ENCODE data around the gene SHROOM2.

Gene SHROOM2

DNA sequence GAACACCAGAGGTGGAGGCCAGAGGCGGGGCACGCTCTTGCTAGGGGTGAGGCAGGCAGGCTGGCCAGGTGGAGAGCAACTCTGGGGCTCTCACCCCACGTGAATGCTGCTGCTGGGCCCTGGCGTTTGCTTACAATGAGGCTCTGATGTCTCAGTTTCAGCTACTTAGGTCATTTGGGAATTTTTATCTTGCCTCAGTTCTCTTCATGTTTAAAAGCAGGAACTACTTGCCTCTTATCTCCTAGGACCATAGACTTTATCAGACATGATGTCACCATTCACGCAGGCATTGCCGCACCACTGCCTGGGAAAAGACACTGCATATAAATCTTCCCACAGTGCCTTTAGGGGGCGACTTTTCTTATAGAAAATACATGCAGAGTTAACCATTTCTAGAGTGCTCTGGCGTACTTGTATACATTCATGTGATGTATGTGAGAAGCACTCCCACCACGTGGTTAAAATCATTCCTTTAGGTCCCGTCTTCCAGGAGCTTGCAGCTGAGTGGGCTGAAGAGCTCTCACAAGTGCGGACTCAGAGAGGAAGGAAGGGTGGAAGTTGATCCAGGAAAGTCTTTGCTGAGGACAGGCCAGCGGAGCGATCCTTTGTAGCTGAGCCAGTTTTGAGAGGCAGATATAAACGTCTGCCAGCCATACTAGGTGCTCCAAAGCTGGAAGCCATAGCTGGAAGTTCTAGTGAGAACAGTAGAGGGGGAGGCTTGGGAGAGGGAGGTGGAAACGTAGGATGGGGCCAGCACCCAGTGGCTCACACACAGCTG lies 96.6 kb downstream of the SHROOM2 start:
- no peak overlapping the region for H3K4me3 ChIP-seq (ENCODE audit: low read depth, low read length)
- DNase-seq (ENCODE audit: low read depth): no peak

- DNase-seq (ENCODE audit: low read depth): no peak
- no peak overlapping the region for H3K4me3 ChIP-seq (ENCODE audit: low read depth, low read length)
These were observed 98.0 kb downstream of the SHROOM2 start for GRCh38 chrX:9884031-9884779.

- no peak overlapping the region for H3K4me3 ChIP-seq (ENCODE audit: low read depth, low read length)
- DNase-seq (ENCODE audit: low read depth): no peak
These were observed 98.9 kb downstream of the SHROOM2 start for GRCh38 chrX:9885150-9885549.

- no peak for DNase-seq (ENCODE audit: low read depth)
- H3K4me3 ChIP-seq (ENCODE audit: low read depth, low read length): no peak overlapping the region
These were observed 101.5 kb downstream of the SHROOM2 start for GRCh38 chrX:9887659-9888297.

DNA sequence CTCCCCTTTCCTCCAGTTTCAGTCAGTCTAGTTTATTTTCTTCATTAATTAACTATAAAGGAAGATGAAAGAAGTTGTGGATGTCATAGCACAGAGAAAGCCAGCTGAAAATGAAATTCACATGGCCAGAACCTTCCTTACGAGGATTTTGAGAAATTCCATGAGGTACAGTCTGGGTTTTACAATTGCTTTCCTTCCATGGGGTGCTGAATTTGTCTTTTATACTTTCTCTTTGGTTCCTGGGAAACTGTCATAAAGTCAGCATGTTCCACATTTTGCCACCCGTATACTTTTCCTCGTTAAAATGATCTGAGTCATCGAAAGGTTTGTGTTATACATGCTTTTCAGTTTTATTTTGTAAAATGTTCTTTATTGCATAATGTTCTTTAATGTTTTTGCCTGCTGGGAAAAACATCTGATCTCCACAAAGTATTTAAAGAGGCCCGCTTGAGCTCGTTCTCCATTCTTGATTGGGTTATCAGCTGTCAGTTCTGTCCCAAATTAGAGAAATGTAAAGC lies 102.8 kb downstream of the SHROOM2 start:
- H3K4me3 ChIP-seq (ENCODE audit: low read depth, low read length): no peak overlapping the region
- no peak for DNase-seq (ENCODE audit: low read depth)

GRCh38 chrX:9890681-9891091 lies 104.5 kb downstream of the SHROOM2 start:
- DNase-seq (ENCODE audit: low read depth): no peak
- H3K4me3 ChIP-seq (ENCODE audit: low read depth, low read length): no peak overlapping the region

GRCh38 chrX:9895225-9895912 lies 109.1 kb downstream of the SHROOM2 start:
- no peak overlapping the region for H3K4me3 ChIP-seq (ENCODE audit: low read depth, low read length)
- no peak for DNase-seq (ENCODE audit: low read depth)

GRCh38 chrX:9897761-9898161 lies 111.5 kb downstream of the SHROOM2 start:
- no peak overlapping the region for H3K4me3 ChIP-seq (ENCODE audit: low read depth, low read length)
- DNase-seq (ENCODE audit: low read depth): peak; percentile 83

- H3K4me3 ChIP-seq (ENCODE audit: low read depth, low read length): no peak overlapping the region
- peak; percentile 62 for DNase-seq (ENCODE audit: low read depth)
These were observed 113.4 kb downstream of the SHROOM2 start for GRCh38 chrX:9899640-9900111.

GRCh38 chrX:9902656-9903055 lies 116.4 kb downstream of the SHROOM2 start:
- no peak for DNase-seq (ENCODE audit: low read depth)
- no peak overlapping the region for H3K4me3 ChIP-seq (ENCODE audit: low read depth, low read length)

- DNase-seq (ENCODE audit: low read depth): no peak
- no peak overlapping the region for H3K4me3 ChIP-seq (ENCODE audit: low read depth, low read length)
These were observed 116.9 kb downstream of the SHROOM2 start for GRCh38 chrX:9903146-9903545.

DNA sequence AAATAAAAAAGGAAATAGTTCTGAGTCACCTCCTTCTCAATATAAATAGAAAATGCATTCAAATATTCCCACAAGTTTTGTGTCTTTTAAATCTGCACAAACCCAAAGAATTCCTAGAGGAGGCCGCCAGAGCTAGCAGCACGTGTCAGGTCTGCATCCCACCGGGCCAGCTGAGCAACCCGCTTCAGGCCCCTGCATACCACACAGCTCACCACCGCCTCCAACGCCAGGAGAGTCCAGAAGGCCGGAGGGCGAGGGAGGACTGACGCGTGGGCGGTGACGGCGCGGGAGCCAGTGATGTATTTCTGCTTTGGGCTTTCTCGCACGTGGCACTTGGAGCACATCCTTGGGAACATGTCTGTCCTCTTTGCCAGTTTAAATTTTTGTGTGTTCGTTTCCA lies 119.1 kb downstream of the SHROOM2 start:
- DNase-seq (ENCODE audit: low read depth): no peak
- no peak overlapping the region for H3K4me3 ChIP-seq (ENCODE audit: low read depth, low read length)

DNA sequence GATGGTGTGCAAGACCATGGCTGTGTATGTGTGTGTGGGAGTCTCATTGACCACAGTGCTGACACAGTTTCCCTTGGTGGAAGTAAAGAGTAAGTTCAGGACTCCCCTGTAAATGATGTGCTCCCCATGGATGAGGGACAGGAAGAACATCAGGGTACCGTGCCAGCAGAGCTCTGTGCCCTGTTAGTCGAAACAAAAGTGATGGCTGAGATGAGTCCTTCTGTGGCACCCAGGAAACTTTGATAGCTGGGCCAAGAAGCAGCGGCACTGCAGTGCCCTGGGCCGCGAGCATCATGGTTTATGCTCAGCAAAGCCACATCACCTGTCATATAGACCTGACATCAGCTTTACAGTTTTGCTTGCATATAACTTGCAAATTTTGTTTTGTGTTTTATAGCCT lies 119.5 kb downstream of the SHROOM2 start:
- DNase-seq (ENCODE audit: low read depth): no peak
- no peak overlapping the region for H3K4me3 ChIP-seq (ENCODE audit: low read depth, low read length)

GRCh38 chrX:9906919-9907318 lies 120.7 kb downstream of the SHROOM2 start:
- no peak overlapping the region for H3K4me3 ChIP-seq (ENCODE audit: low read depth, low read length)
- DNase-seq (ENCODE audit: low read depth): no peak

GRCh38 chrX:9907645-9908387 lies 121.6 kb downstream of the SHROOM2 start:
- H3K4me3 ChIP-seq (ENCODE audit: low read depth, low read length): no peak overlapping the region
- peak; percentile 54 for DNase-seq (ENCODE audit: low read depth)

DNA sequence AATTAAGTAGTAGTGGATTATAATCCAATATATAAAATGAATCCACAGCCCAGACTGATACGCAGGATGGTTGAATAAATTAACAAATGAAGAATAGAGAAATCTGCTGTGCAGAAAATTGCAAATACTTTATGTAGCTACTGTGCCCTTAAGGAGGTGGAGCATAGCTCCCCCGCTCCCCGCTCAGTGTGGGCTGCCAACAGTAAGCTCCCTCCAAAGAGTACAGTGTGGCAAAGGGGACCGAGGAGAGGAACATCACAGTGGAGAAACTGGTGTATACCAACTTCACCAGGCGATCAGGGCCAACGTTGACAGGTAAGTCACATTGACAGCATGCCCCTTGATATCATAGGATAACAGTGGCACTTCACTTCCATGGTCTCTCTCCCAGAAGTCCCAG lies 123.0 kb downstream of the SHROOM2 start:
- H3K4me3 ChIP-seq (ENCODE audit: low read depth, low read length): no peak overlapping the region
- DNase-seq (ENCODE audit: low read depth): no peak

DNA sequence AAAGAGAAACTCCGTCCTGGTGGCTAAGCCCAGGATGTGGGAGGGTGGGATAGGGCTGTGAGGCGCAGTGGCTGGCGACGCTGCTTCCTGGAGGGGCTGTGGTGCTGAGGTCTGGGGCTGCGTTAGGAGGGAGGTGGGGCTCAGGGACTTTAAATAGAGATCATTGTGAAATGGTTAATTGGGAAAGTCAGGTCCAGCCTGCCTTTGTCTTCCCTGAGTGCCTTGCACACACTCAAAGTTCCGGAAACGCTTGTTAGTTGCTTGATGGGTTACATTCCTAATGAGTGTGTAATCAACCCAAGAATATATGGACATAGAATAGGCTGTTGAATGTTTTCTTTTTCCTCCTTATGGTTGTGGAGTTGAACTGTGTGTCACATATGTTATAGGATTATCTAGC lies 125.3 kb downstream of the SHROOM2 start:
- no peak overlapping the region for H3K4me3 ChIP-seq (ENCODE audit: low read depth, low read length)
- DNase-seq (ENCODE audit: low read depth): no peak

DNA sequence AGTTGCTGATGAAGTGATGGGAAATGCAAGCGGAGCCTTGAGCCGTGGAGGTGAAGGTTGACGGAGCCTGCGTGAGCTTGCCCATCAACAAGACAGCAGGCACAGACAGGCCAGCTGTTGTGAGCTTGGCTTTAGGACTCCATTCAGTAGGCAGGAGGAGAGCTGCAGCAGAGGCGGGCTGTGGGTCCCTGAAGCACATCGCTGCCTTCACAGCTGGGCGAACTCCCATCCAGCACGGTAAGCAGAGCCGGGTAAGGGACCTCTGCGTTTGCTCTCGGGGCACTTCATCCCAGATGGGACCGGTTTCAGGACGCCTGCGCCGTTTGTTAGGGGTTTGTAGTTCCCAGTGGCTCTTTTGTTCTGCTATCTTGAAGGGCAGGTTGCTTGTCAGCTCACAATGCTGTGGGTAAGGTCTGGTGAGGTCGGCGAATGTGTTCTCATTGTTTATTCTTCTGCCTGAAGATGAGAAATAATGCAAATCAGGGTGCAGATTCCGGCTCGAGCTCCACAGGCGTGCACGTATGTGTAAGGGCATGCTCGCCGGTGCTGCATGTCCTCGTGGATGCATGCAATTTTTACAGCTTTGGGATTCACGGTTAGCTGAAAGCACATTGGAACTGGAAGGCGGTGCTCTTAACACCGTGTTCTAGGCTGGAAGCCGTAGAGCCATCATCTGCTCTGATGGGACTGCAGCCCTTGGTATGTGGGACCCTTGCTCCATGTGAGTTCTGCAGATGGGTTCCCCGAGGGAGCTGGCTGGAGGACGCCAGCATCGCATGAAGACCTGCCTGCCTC lies 126.3 kb downstream of the SHROOM2 start:
- DNase-seq (ENCODE audit: low read depth): no peak
- peak overlapping the region; percentile 17 for H3K4me3 ChIP-seq (ENCODE audit: low read depth, low read length)

All from skeletal muscle cell (primary cell).